ENCODE measurements around the gene ETHE1.

The ETHE1 gene

DNA sequence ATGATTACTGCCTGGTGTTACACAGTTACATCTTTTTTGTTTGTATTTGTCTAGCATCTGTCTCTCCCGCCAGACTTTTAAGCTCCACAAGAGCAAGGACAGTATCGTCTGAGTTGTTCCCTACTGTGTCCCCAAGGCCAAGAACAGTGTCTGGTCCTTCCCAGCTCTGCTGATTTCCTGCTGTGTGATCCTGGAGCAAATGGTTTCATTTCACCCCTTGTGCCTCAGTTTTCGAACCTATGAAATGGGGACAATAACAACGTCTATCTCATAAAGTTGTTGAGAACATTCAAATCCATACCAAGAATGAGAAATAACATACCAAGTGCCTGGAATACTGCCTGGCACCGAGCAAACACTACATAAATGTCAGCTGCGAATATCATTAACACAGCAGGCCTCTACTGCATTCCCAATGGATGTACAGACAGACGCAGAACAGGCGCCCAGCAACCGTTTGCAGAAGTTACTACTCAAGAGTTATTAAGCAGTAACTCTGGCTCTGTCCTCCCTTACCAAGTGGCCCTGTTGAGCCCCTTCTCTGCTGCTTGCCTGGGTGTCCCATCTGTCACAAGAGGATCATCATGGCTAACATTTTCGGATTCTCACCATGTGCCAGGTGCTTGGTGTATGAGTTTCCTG, 36.9 kb upstream of the ETHE1 start:
- H3K9ac ChIP-seq (ENCODE audit: low read depth in 1 of 2, low read length in 2 of 2), result no peak overlapping the region
- H3K27me3 ChIP-seq (ENCODE audit: control insufficient read depth in 1 of 2, insufficient read depth in 2 of 2, low read length in 2 of 2), result no peaks in the 10 kb centered on the region
- peaks cover 9 to 22% of the 10 kb centered on the region in 2 donors for H3K36me3 ChIP-seq (ENCODE audit: control insufficient read depth in 1 of 2, insufficient read depth in 2 of 2, low read length in 2 of 2)
- H3K4me1 ChIP-seq (ENCODE audit: control insufficient read depth in 1 of 2, insufficient read depth in 2 of 2, low read length in 2 of 2), result peaks cover 0 to 13% of the 10 kb centered on the region in 2 donors
- no peak overlapping the region for H3K27ac ChIP-seq (ENCODE audit: low read depth, low read length)
- no peaks in the 10 kb centered on the region for H3K9me3 ChIP-seq (ENCODE audit: control insufficient read depth in 1 of 2, low read length in 2 of 2)
- H3K4me3 ChIP-seq (ENCODE audit: low read depth in 1 of 2, low read length in 2 of 2), result no peak overlapping the region

- Histone ChIP-seq H3K36me3 (ENCODE audit: control insufficient read depth in 1 of 2, insufficient read depth in 2 of 2, low read length in 2 of 2) (peaks cover 9 to 26% of the 10 kb centered on the region in 2 donors), H3K4me3 (ENCODE audit: low read depth in 1 of 2, low read length in 2 of 2) (no peak overlapping the region), H3K9me3 (ENCODE audit: control insufficient read depth in 1 of 2, low read length in 2 of 2) (no peaks in the 10 kb centered on the region), H3K4me1 (ENCODE audit: control insufficient read depth in 1 of 2, insufficient read depth in 2 of 2, low read length in 2 of 2) (peaks cover 0 to 13% of the 10 kb centered on the region in 2 donors), H3K27ac (ENCODE audit: low read depth, low read length) (no peak overlapping the region), H3K27me3 (ENCODE audit: control insufficient read depth in 1 of 2, insufficient read depth in 2 of 2, low read length in 2 of 2) (no peaks in the 10 kb centered on the region), H3K9ac (ENCODE audit: low read depth in 1 of 2, low read length in 2 of 2) (no peak overlapping the region)
These were observed 35.8 kb upstream of the ETHE1 start for GRCh38 chr19:43562698-43563241.

DNA sequence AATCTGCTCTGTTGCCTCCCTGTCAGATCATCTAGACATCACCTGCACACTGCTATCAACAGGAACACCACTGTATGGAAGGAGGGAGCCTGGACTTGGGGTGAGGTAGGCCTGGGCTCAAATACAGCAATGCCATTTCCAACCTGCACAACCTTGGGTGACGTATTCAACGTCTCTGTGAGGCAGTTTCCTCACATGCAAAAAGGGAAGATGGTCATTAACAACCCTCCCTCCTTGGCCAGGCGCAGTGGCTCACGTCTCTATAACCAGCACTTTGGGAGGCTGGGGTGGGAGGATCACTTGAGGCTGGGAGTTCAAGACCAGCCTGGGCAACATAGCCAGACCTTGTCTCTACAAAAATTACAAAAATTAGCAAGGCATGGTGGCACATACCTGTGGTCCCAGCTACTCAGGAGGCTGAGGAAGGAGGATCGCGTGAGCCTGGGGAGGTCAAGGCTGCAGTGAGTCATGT, 35.3 kb upstream of the ETHE1 start:
- H3K9ac ChIP-seq (ENCODE audit: low read depth in 1 of 2, low read length in 2 of 2), result no peak overlapping the region
- no peaks in the 10 kb centered on the region for H3K27me3 ChIP-seq (ENCODE audit: control insufficient read depth in 1 of 2, insufficient read depth in 2 of 2, low read length in 2 of 2)
- no peak overlapping the region for H3K27ac ChIP-seq (ENCODE audit: low read depth, low read length)
- peaks cover 9 to 26% of the 10 kb centered on the region in 2 donors for H3K36me3 ChIP-seq (ENCODE audit: control insufficient read depth in 1 of 2, insufficient read depth in 2 of 2, low read length in 2 of 2)
- H3K9me3 ChIP-seq (ENCODE audit: control insufficient read depth in 1 of 2, low read length in 2 of 2), result no peaks in the 10 kb centered on the region
- no peak overlapping the region for H3K4me3 ChIP-seq (ENCODE audit: low read depth in 1 of 2, low read length in 2 of 2)
- peaks cover 0 to 13% of the 10 kb centered on the region in 2 donors for H3K4me1 ChIP-seq (ENCODE audit: control insufficient read depth in 1 of 2, insufficient read depth in 2 of 2, low read length in 2 of 2)

- no peak overlapping the region for H3K4me3 ChIP-seq (ENCODE audit: low read depth in 1 of 2, low read length in 2 of 2)
- H3K9me3 ChIP-seq (ENCODE audit: control insufficient read depth in 1 of 2, low read length in 2 of 2), result no peaks in the 10 kb centered on the region
- no peak overlapping the region for H3K9ac ChIP-seq (ENCODE audit: low read depth in 1 of 2, low read length in 2 of 2)
- H3K4me1 ChIP-seq (ENCODE audit: control insufficient read depth in 1 of 2, insufficient read depth in 2 of 2, low read length in 2 of 2), result peaks cover 0 to 13% of the 10 kb centered on the region in 2 donors
- H3K27ac ChIP-seq (ENCODE audit: low read depth, low read length), result no peak overlapping the region
- H3K36me3 ChIP-seq (ENCODE audit: control insufficient read depth in 1 of 2, insufficient read depth in 2 of 2, low read length in 2 of 2), result peaks cover 9 to 26% of the 10 kb centered on the region in 2 donors
- H3K27me3 ChIP-seq (ENCODE audit: control insufficient read depth in 1 of 2, insufficient read depth in 2 of 2, low read length in 2 of 2), result no peaks in the 10 kb centered on the region
These were observed 34.4 kb upstream of the ETHE1 start for GRCh38 chr19:43561139-43561970.

GRCh38 chr19:43560687-43561086, 33.7 kb upstream of the ETHE1 start:
- H3K9me3 ChIP-seq (ENCODE audit: control insufficient read depth in 1 of 2, low read length in 2 of 2), result no peaks in the 10 kb centered on the region
- H3K27ac ChIP-seq (ENCODE audit: low read depth, low read length), result no peak overlapping the region
- no peak overlapping the region for H3K9ac ChIP-seq (ENCODE audit: low read depth in 1 of 2, low read length in 2 of 2)
- H3K4me3 ChIP-seq (ENCODE audit: low read depth in 1 of 2, low read length in 2 of 2), result no peak overlapping the region
- peaks cover 9 to 26% of the 10 kb centered on the region in 2 donors for H3K36me3 ChIP-seq (ENCODE audit: control insufficient read depth in 1 of 2, insufficient read depth in 2 of 2, low read length in 2 of 2)
- H3K4me1 ChIP-seq (ENCODE audit: control insufficient read depth in 1 of 2, insufficient read depth in 2 of 2, low read length in 2 of 2), result peaks cover 0 to 13% of the 10 kb centered on the region in 2 donors
- H3K27me3 ChIP-seq (ENCODE audit: control insufficient read depth in 1 of 2, insufficient read depth in 2 of 2, low read length in 2 of 2), result no peaks in the 10 kb centered on the region

DNA sequence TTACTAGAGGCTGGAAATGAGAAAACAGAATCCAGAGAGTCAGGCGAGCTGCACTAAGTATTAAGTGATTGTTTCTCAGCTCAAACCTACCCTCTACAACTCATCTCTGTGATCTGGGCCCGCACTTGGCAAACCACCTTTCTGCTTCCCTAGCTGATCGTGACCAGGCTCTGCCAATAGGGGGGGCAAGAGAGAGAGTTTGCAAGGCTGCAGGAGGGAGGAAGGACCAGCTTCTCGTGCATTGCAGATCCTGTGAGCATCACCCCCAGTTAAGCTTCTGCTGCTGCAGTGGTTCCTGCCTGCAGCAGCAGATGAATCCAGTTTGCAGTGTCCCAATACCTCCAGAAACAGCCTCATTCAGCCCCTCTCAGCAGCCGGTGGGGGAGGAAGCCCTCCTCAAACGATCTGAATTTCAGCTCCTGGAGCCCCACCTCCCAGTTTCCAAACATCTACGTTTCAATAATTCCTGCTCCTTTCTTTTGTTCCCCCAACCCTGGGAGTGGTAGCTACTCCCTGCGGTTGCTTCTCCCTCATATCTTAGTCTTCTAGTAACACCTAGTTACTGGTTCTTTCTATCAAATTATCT, 28.3 kb upstream of the ETHE1 start:
- Histone ChIP-seq H3K27me3 (ENCODE audit: control insufficient read depth in 1 of 2, insufficient read depth in 2 of 2, low read length in 2 of 2) (no peaks in the 10 kb centered on the region), H3K9ac (ENCODE audit: low read depth in 1 of 2, low read length in 2 of 2) (no peak overlapping the region), H3K4me3 (ENCODE audit: low read depth in 1 of 2, low read length in 2 of 2) (no peak overlapping the region), H3K9me3 (ENCODE audit: control insufficient read depth in 1 of 2, low read length in 2 of 2) (no peaks in the 10 kb centered on the region), H3K27ac (ENCODE audit: low read depth, low read length) (no peak overlapping the region), H3K36me3 (ENCODE audit: control insufficient read depth in 1 of 2, insufficient read depth in 2 of 2, low read length in 2 of 2) (peaks cover 10 to 45% of the 10 kb centered on the region in 2 donors), H3K4me1 (ENCODE audit: control insufficient read depth in 1 of 2, insufficient read depth in 2 of 2, low read length in 2 of 2) (no peaks in the 10 kb centered on the region)

DNA sequence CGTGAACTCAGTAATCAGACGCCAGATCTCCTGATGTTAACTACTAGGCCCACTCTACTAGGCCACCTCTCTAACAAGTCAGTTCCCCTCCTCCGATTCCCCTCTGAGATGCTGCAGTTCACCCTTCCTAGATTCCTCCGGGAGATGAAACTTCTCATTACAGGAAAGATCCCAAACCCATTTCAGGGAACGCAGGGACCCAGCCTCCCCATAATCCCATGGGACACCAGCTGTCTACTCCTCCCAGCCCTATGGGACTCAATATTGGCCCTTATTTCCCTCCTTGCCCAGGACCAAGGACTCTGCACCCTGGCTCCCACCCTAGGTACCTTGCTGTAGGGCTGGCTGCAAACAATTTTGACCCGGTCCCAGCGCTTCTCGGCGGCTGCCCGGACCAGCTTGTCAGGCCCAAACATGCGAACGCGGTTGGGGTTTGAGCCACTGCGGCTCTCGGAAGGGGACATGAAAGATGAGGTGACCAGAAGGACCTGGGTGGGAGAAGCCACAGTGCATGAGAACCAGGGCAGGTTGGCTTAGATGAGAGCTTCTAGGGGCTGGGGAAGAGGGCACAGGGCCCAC, 27.4 kb upstream of the ETHE1 start:
- Histone ChIP-seq H3K4me3 (ENCODE audit: low read depth in 1 of 2, low read length in 2 of 2) (no peak overlapping the region), H3K27ac (ENCODE audit: low read depth, low read length) (no peak overlapping the region), H3K9me3 (ENCODE audit: control insufficient read depth in 1 of 2, low read length in 2 of 2) (no peaks in the 10 kb centered on the region), H3K4me1 (ENCODE audit: control insufficient read depth in 1 of 2, insufficient read depth in 2 of 2, low read length in 2 of 2) (no peaks in the 10 kb centered on the region), H3K36me3 (ENCODE audit: control insufficient read depth in 1 of 2, insufficient read depth in 2 of 2, low read length in 2 of 2) (peaks cover 10 to 44% of the 10 kb centered on the region in 2 donors), H3K9ac (ENCODE audit: low read depth in 1 of 2, low read length in 2 of 2) (no peak overlapping the region), H3K27me3 (ENCODE audit: control insufficient read depth in 1 of 2, insufficient read depth in 2 of 2, low read length in 2 of 2) (no peaks in the 10 kb centered on the region)

DNA sequence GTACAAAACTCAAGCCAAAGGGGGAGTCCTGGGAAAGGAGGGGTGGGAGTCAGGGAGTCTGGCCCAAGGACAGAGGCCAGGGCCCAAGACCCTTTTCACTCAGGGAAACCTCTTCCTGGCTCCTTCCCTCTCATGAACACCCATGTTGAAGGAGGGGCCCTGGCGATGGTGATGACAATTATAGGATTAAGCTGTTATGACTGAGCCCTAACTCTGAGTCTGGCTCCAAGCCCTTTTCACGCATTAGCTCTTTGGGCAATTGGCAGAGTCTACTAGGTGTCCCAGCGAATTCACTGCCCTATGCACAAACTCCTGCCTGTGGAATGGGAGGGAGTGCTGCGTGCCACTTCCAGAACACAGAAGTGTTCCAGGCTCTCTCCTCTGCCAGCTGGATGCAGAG, 26.7 kb upstream of the ETHE1 start:
- H3K9me3 ChIP-seq (ENCODE audit: control insufficient read depth in 1 of 2, low read length in 2 of 2), result no peaks in the 10 kb centered on the region
- H3K4me1 ChIP-seq (ENCODE audit: control insufficient read depth in 1 of 2, insufficient read depth in 2 of 2, low read length in 2 of 2), result no peaks in the 10 kb centered on the region
- no peak overlapping the region for H3K27ac ChIP-seq (ENCODE audit: low read depth, low read length)
- H3K4me3 ChIP-seq (ENCODE audit: low read depth in 1 of 2, low read length in 2 of 2), result no peak overlapping the region
- no peak overlapping the region for H3K9ac ChIP-seq (ENCODE audit: low read depth in 1 of 2, low read length in 2 of 2)
- no peaks in the 10 kb centered on the region for H3K27me3 ChIP-seq (ENCODE audit: control insufficient read depth in 1 of 2, insufficient read depth in 2 of 2, low read length in 2 of 2)
- peaks cover 10 to 44% of the 10 kb centered on the region in 2 donors for H3K36me3 ChIP-seq (ENCODE audit: control insufficient read depth in 1 of 2, insufficient read depth in 2 of 2, low read length in 2 of 2)

GRCh38 chr19:43552616-43553015, 25.6 kb upstream of the ETHE1 start:
- no peak overlapping the region for H3K9ac ChIP-seq (ENCODE audit: low read depth in 1 of 2, low read length in 2 of 2)
- H3K4me3 ChIP-seq (ENCODE audit: low read depth in 1 of 2, low read length in 2 of 2), result no peak overlapping the region
- no peaks in the 10 kb centered on the region for H3K27me3 ChIP-seq (ENCODE audit: control insufficient read depth in 1 of 2, insufficient read depth in 2 of 2, low read length in 2 of 2)
- H3K4me1 ChIP-seq (ENCODE audit: control insufficient read depth in 1 of 2, insufficient read depth in 2 of 2, low read length in 2 of 2), result no peaks in the 10 kb centered on the region
- H3K9me3 ChIP-seq (ENCODE audit: control insufficient read depth in 1 of 2, low read length in 2 of 2), result no peaks in the 10 kb centered on the region
- no peak overlapping the region for H3K27ac ChIP-seq (ENCODE audit: low read depth, low read length)
- peaks cover 10 to 41% of the 10 kb centered on the region in 2 donors for H3K36me3 ChIP-seq (ENCODE audit: control insufficient read depth in 1 of 2, insufficient read depth in 2 of 2, low read length in 2 of 2)

- Histone ChIP-seq H3K9ac (ENCODE audit: low read depth in 1 of 2, low read length in 2 of 2) (no peak overlapping the region), H3K36me3 (ENCODE audit: control insufficient read depth in 1 of 2, insufficient read depth in 2 of 2, low read length in 2 of 2) (peaks cover 10 to 41% of the 10 kb centered on the region in 2 donors), H3K9me3 (ENCODE audit: control insufficient read depth in 1 of 2, low read length in 2 of 2) (no peaks in the 10 kb centered on the region), H3K4me1 (ENCODE audit: control insufficient read depth in 1 of 2, insufficient read depth in 2 of 2, low read length in 2 of 2) (no peaks in the 10 kb centered on the region), H3K27me3 (ENCODE audit: control insufficient read depth in 1 of 2, insufficient read depth in 2 of 2, low read length in 2 of 2) (no peaks in the 10 kb centered on the region), H3K27ac (ENCODE audit: low read depth, low read length) (no peak overlapping the region), H3K4me3 (ENCODE audit: low read depth in 1 of 2, low read length in 2 of 2) (no peak overlapping the region)
These were observed 25.1 kb upstream of the ETHE1 start for GRCh38 chr19:43552198-43552450.
